Keratinocyte (primary cell): ENCODE measurements around the gene VRK3. TPM values are rescaled to one million over a fixed set of nuclear protein-coding genes. Genes with fewer than 3 reads are reported as not detected.

ENCODE experiments used
- DNase-seq: peaks from one replicate; pipeline ENCODE4 v3.0.0-alpha.2; 2011; ENCODE audit warnings: low read depth, missing footprints, low spot score
- FAIRE-seq: peaks from 2 replicates; lab custom pipeline; 2011; peaks lifted over from hg19 to GRCh38; lab: Jason Lieb, UNC
- H2AFZ ChIP-seq: 2 replicates; pipeline ENCODE4 v1.6.0; 2012; ENCODE audit warnings: low read length, control low read depth, inconsistent platforms; ENCODE audit not compliant: control insufficient read depth
- H3K27ac ChIP-seq: 2 replicates; pipeline ENCODE4 v1.5.1; 2011; ENCODE audit warnings: low read length; ENCODE audit not compliant: control insufficient read depth, insufficient read depth
- H3K27me3 ChIP-seq: 3 replicates; pipeline ENCODE4 v1.6.0; 2011; ENCODE audit warnings: low read length; ENCODE audit not compliant: control insufficient read depth, insufficient read depth; ENCODE audit errors: extremely low read depth
- H3K36me3 ChIP-seq, 2 experiments: 2 replicates in 1 of 2; 3 replicates in 1 of 2; pipeline ENCODE4 v1.5.1; 2011; ENCODE audit warnings: low read length in 2 of 2, mild to moderate bottlenecking in 1 of 2; ENCODE audit not compliant: control insufficient read depth in 2 of 2, insufficient read depth in 2 of 2; ENCODE audit errors: extremely low read depth in 1 of 2
- H3K4me1 ChIP-seq: 3 replicates; pipeline ENCODE4 v1.5.1; 2011; ENCODE audit warnings: low read length; ENCODE audit not compliant: control insufficient read depth, insufficient read depth; ENCODE audit errors: extremely low read depth
- H3K4me2 ChIP-seq: 3 replicates; pipeline ENCODE4 v1.6.0; 2011; ENCODE audit warnings: low read depth, low read length; ENCODE audit not compliant: control insufficient read depth, insufficient read depth; ENCODE audit errors: extremely low read depth
- H3K4me3 ChIP-seq, 3 experiments: fragments of 200-600 bp in 1 of 3; sonication (generic) in 1 of 3; 2 replicates in 2 of 3; 3 replicates in 1 of 3; pipeline ENCODE4 v1.5.1; 2011 to 2016; ENCODE audit warnings: low read length in 3 of 3, mild to moderate bottlenecking in 3 of 3, control low read depth in 2 of 3, inconsistent platforms in 1 of 3, low read depth in 1 of 3, mixed read lengths in 1 of 3, mixed run types in 1 of 3, moderate library complexity in 1 of 3; ENCODE audit not compliant: control insufficient read depth in 2 of 3, insufficient read depth in 2 of 3; ENCODE audit errors: extremely low read depth in 1 of 3
- H3K79me2 ChIP-seq: 2 replicates; pipeline ENCODE4 v1.6.0; 2012; ENCODE audit warnings: low read length; ENCODE audit not compliant: control insufficient read depth, insufficient read depth
- H3K9ac ChIP-seq: 3 replicates; pipeline ENCODE4 v1.6.0; 2011; ENCODE audit warnings: low read length; ENCODE audit not compliant: control insufficient read depth, insufficient read depth; ENCODE audit errors: extremely low read depth
- H3K9me1 ChIP-seq: 3 replicates; pipeline ENCODE4 v1.6.0; 2011; ENCODE audit warnings: low read length; ENCODE audit not compliant: control insufficient read depth, insufficient read depth; ENCODE audit errors: extremely low read depth
- H3K9me3 ChIP-seq: 2 replicates; pipeline ENCODE4 v1.5.1; 2012; ENCODE audit warnings: low read depth, low read length; ENCODE audit not compliant: control insufficient read depth
- H4K20me1 ChIP-seq: 3 replicates; pipeline ENCODE4 v1.6.0; 2011; ENCODE audit warnings: low read length; ENCODE audit not compliant: control insufficient read depth, insufficient read depth; ENCODE audit errors: extremely low read depth
- EZH2 ChIP-seq: IDR thresholded peaks from one replicate; pipeline ENCODE4 v1.6.1; 2012; ENCODE audit warnings: inconsistent platforms, mild to moderate bottlenecking, low read length, moderate library complexity
- dilution Hi-C: fragments of 300-500 bp; cut with MboI; formaldehyde crosslinking; loops from one replicate; pipeline ENCODE4 v1.7.0; 2020; ENCODE audit warnings: low sequenced_read_pairs; ENCODE audit not compliant: extremely low pct_ligation_motif_present
- polyA plus RNA-seq, 5 experiments: library from polyadenylated mRNA; depleted of rRNA in 3 of 5; stranded (reverse) in 3 of 5; stranded (forward) in 1 of 5; unstranded in 1 of 5; fragments of >200 nt; gene quantifications; 1 replicate in 1 of 5; 2 replicates in 3 of 5; 3 replicates in 1 of 5; pipeline versions ENCODE4 v1.2.1 to v1.2.3, GENCODE V29; 2011 to 2012; ENCODE audit warnings: missing spikeins in 2 of 5, low read depth in 1 of 5, low replicate concordance in 1 of 5
- TF ChIP-seq, protein P1 (sequence below), 3 experiments: IDR thresholded peaks in 1 of 3; conservative IDR thresholded peaks in 1 of 3; optimal IDR thresholded peaks in 1 of 3; 2 replicates in 2 of 3; 3 replicates in 1 of 3; pipeline versions ENCODE3 to v1.5.1; 2011; ENCODE audit warnings: low read length in 3 of 3, mild to moderate bottlenecking in 3 of 3, moderate library complexity in 2 of 3, control low read depth in 1 of 3, inconsistent platforms in 1 of 3; ENCODE audit not compliant: insufficient read depth in 2 of 3; ENCODE audit errors: extremely low read depth in 1 of 3

Gene VRK3
- polyA plus RNA-seq, 1 donor (not counting 4 experiments of a cell fraction or from before 2014, with no cell fraction given), result 15.6 TPM

DNA sequence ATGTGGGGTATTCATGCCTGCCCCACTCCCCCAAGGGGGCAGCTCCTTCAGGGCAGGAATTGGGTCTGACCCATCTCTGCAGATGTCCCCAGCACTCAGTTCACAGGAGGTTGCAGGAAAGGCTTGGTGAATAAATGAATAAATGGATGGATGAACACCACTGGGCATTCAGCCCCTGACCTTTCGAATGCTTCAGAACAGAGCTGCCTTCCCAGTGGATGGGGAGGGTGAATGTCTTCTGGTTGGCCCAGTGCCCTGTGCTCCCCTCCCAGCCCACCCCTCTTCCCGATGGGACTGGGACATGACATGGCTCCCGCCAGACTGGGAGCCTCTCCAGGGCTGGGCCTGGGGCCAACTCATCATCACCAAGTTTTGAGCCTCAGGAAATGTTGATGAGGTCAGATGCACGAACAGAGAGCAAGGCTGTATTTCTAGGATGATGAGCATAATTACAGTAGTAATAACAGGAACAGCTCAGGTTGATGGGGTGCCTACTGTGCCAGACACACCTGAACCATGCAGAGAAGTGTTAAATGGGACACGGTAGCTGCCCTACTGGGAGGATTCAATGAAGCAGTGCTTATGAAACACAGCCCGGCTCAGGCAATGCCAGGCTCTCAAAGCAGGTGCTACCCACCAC, 25.7 kb downstream of the VRK3 start:
- H3K79me2 ChIP-seq, result no peaks in the 10 kb centered on the region
- no peak for FAIRE-seq
- TF ChIP-seq, protein P1, sequence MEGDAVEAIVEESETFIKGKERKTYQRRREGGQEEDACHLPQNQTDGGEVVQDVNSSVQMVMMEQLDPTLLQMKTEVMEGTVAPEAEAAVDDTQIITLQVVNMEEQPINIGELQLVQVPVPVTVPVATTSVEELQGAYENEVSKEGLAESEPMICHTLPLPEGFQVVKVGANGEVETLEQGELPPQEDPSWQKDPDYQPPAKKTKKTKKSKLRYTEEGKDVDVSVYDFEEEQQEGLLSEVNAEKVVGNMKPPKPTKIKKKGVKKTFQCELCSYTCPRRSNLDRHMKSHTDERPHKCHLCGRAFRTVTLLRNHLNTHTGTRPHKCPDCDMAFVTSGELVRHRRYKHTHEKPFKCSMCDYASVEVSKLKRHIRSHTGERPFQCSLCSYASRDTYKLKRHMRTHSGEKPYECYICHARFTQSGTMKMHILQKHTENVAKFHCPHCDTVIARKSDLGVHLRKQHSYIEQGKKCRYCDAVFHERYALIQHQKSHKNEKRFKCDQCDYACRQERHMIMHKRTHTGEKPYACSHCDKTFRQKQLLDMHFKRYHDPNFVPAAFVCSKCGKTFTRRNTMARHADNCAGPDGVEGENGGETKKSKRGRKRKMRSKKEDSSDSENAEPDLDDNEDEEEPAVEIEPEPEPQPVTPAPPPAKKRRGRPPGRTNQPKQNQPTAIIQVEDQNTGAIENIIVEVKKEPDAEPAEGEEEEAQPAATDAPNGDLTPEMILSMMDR (optimal IDR thresholded peaks at IDR 0.05 in 1 of 3, IDR thresholded peaks at IDR 0.05 in 1 of 3, conservative IDR thresholded peaks at IDR 0.05 in 1 of 3; ENCODE audit: extremely low read depth in 1 of 3, insufficient read depth in 2 of 3, low read length in 3 of 3), result no peak
- no peak for TF ChIP-seq EZH2
- no peak overlapping the region for H3K4me3 ChIP-seq
- H3K27ac ChIP-seq, result no peak overlapping the region
- H3K4me1 ChIP-seq, result peaks cover 9% of the 10 kb centered on the region
- DNase-seq, result no peak
- no peak overlapping the region for H3K9ac ChIP-seq
- H3K9me1 ChIP-seq, result peaks cover 2% of the 10 kb centered on the region
- H4K20me1 ChIP-seq, result peaks cover 24% of the 10 kb centered on the region
- dilution Hi-C loops, result no loop called here
- H3K36me3 ChIP-seq, result peaks cover 27 to 37% of the 10 kb centered on the region in 2 experiments
- H3K9me3 ChIP-seq, result no peaks in the 10 kb centered on the region
- no peak overlapping the region for H2AFZ ChIP-seq
- H3K27me3 ChIP-seq, result no peaks in the 10 kb centered on the region
- H3K4me2 ChIP-seq, result no peak overlapping the region

DNA sequence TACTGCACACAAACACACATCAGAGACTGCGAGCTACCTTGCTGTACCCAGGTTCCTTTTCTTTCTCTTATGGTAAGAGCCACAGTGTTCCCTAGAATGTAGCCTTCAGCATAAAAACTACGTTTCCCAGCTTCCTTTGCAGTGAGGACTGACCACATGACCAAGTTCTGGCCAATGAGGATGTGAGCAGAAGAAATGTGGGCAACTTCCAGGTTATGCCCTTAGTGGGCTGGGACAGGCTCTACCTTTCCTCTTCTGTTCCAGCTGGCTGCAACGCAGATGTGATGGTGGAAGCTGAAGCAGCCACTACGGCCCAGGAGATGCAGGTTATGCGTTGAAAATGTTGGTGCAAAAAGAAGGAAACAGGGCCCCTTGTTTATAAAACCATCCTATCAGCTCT, 27.5 kb downstream of the VRK3 start:
- no peak overlapping the region for H3K27ac ChIP-seq
- peaks cover 24 to 34% of the 10 kb centered on the region in 2 experiments for H3K36me3 ChIP-seq
- no peaks in the 10 kb centered on the region for H3K79me2 ChIP-seq
- dilution Hi-C loops, result no loop called here
- no peaks in the 10 kb centered on the region for H3K9me1 ChIP-seq
- H3K9me3 ChIP-seq, result no peaks in the 10 kb centered on the region
- H3K4me2 ChIP-seq, result no peak overlapping the region
- no peak overlapping the region for H3K4me3 ChIP-seq
- no peaks in the 10 kb centered on the region for H3K4me1 ChIP-seq
- no peak overlapping the region for H3K9ac ChIP-seq
- peaks cover 10% of the 10 kb centered on the region for H4K20me1 ChIP-seq
- peak; percentile 58 for FAIRE-seq
- TF ChIP-seq EZH2, result no peak
- TF ChIP-seq, protein P1 (optimal IDR thresholded peaks at IDR 0.05 in 1 of 3, IDR thresholded peaks at IDR 0.05 in 1 of 3, conservative IDR thresholded peaks at IDR 0.05 in 1 of 3; ENCODE audit: extremely low read depth in 1 of 3, insufficient read depth in 2 of 3, low read length in 3 of 3), result no peak
- H2AFZ ChIP-seq, result no peak overlapping the region
- DNase-seq, result no peak
- no peaks in the 10 kb centered on the region for H3K27me3 ChIP-seq
